ENCODE results near the gene MYLIP.

The MYLIP gene

GRCh38 chr6:16137451-16137801 lies 8.5 kb downstream of the MYLIP start:
- DNase-seq (ENCODE audit: low spot score) = no peak
- no peak for FAIRE-seq

GRCh38 chr6:16139556-16139955 lies 10.7 kb downstream of the MYLIP start:
- FAIRE-seq (no peak), DNase-seq (ENCODE audit: low spot score) (no peak)

GRCh38 chr6:16140607-16141006 lies 11.7 kb downstream of the MYLIP start:
- no peak for DNase-seq (ENCODE audit: low spot score)

GRCh38 chr6:16141514-16141913 lies 12.6 kb downstream of the MYLIP start:
- DNase-seq (ENCODE audit: low spot score) = no peak
- no peak for FAIRE-seq

More at GRCh38 chr6:16140607-16141006, 11.7 kb downstream of the MYLIP start:
- no peak for FAIRE-seq

GRCh38 chr6:16145038-16145437 lies 16.2 kb downstream of the MYLIP start:
- DNase-seq (ENCODE audit: low spot score) = no peak
- FAIRE-seq = no peak

- FAIRE-seq = no peak
- DNase-seq (ENCODE audit: low spot score) = no peak
Measured at GRCh38 chr6:16146028-16146427, 17.1 kb downstream of the MYLIP start.

- DNase-seq (ENCODE audit: low spot score) (no peak), FAIRE-seq (no peak)
Measured at GRCh38 chr6:16146527-16146955, 17.7 kb downstream of the MYLIP start.

- no peak for DNase-seq (ENCODE audit: low spot score)
- no peak for FAIRE-seq
Measured at GRCh38 chr6:16148498-16148897, 19.6 kb downstream of the MYLIP start.

GRCh38 chr6:16149305-16149704 lies 20.4 kb downstream of the MYLIP start:
- no peak for FAIRE-seq
- no peak for DNase-seq (ENCODE audit: low spot score)

GRCh38 chr6:16150098-16150497 lies 21.2 kb downstream of the MYLIP start:
- FAIRE-seq (no peak), DNase-seq (ENCODE audit: low spot score) (no peak)

GRCh38 chr6:16153211-16153820 lies 24.4 kb downstream of the MYLIP start:
- DNase-seq (ENCODE audit: low spot score) (no peak), FAIRE-seq (no peak)

- FAIRE-seq (no peak), DNase-seq (ENCODE audit: low spot score) (no peak)
Measured at GRCh38 chr6:16154904-16155303, 26.0 kb downstream of the MYLIP start.

GRCh38 chr6:16157492-16157891 lies 28.6 kb downstream of the MYLIP start:
- FAIRE-seq = no peak
- no peak for DNase-seq (ENCODE audit: low spot score)

GRCh38 chr6:16157909-16158308 lies 29.0 kb downstream of the MYLIP start:
- FAIRE-seq (no peak), DNase-seq (ENCODE audit: low spot score) (no peak)

GRCh38 chr6:16158943-16159557 lies 30.2 kb downstream of the MYLIP start:
- FAIRE-seq (no peak), DNase-seq (ENCODE audit: low spot score) (no peak)

GRCh38 chr6:16160794-16161193 lies 31.9 kb downstream of the MYLIP start:
- FAIRE-seq (no peak), DNase-seq (ENCODE audit: low spot score) (no peak)

- FAIRE-seq (no peak), DNase-seq (ENCODE audit: low spot score) (no peak)
Measured at GRCh38 chr6:16162003-16162402, 33.1 kb downstream of the MYLIP start.

- DNase-seq (ENCODE audit: low spot score) = no peak
- no peak for FAIRE-seq
Measured at GRCh38 chr6:16163066-16163465, 34.2 kb downstream of the MYLIP start.

- DNase-seq (ENCODE audit: low spot score) (no peak), FAIRE-seq (no peak)
Measured at GRCh38 chr6:16163535-16164300, 34.8 kb downstream of the MYLIP start.

GRCh38 chr6:16165641-16166040 lies 36.8 kb downstream of the MYLIP start:
- FAIRE-seq (no peak), DNase-seq (ENCODE audit: low spot score) (no peak)

- no peak for FAIRE-seq
Measured at GRCh38 chr6:16166871-16167608, 38.2 kb downstream of the MYLIP start.

GRCh38 chr6:16168121-16168520 lies 39.2 kb downstream of the MYLIP start:
- FAIRE-seq (no peak), DNase-seq (ENCODE audit: low spot score) (no peak)

More at GRCh38 chr6:16166871-16167608, 38.2 kb downstream of the MYLIP start:
- DNase-seq (ENCODE audit: low spot score) = no peak

Data from urothelium cell line (cell line).